DOHH2 (cell line): ENCODE results near the gene F10.

ENCODE experiments used
- H3F3A ChIP-seq: fragments of 200-600 bp; sonication (generic), shearing (Covaris generic); 2 replicates; pipeline ENCODE4 v1.6.0; 2016; ENCODE audit warnings: antibody characterized with exemption, mild to moderate bottlenecking; ENCODE audit not compliant: control insufficient read depth, insufficient read depth
- H3K27ac ChIP-seq: fragments of 200-600 bp; sonication (generic); 2 replicates; pipeline ENCODE4 v1.5.1; 2014; ENCODE audit warnings: low read depth, mild to moderate bottlenecking, low read length, moderate library complexity
- H3K27me3 ChIP-seq: fragments of 200-600 bp; sonication (generic); 2 replicates; pipeline ENCODE4 v1.6.1; 2014; ENCODE audit warnings: mild to moderate bottlenecking, low read length, mixed read lengths; ENCODE audit not compliant: control insufficient read depth
- H3K36me3 ChIP-seq: fragments of 200-600 bp; sonication (generic); 2 replicates; pipeline ENCODE4 v1.6.1; 2014; ENCODE audit warnings: mild to moderate bottlenecking, low read length, moderate library complexity, mixed read lengths; ENCODE audit not compliant: control insufficient read depth
- H3K4me1 ChIP-seq: fragments of 200-600 bp; sonication (generic); 2 replicates; pipeline ENCODE4 v1.6.1; 2014; ENCODE audit warnings: mild to moderate bottlenecking, low read length, mixed read lengths; ENCODE audit not compliant: control insufficient read depth
- H3K4me2 ChIP-seq: fragments of 200-600 bp; sonication (generic); 2 replicates; pipeline ENCODE4 v1.6.0; 2014; ENCODE audit warnings: mild to moderate bottlenecking, low read length, moderate library complexity
- H3K4me3 ChIP-seq: fragments of 200-600 bp; sonication (generic); 2 replicates; pipeline ENCODE4 v1.5.1; 2014; ENCODE audit warnings: mild to moderate bottlenecking, low read length, mixed read lengths
- H3K79me2 ChIP-seq: fragments of 200-600 bp; sonication (generic); 2 replicates; pipeline ENCODE4 v1.6.1; 2014; ENCODE audit warnings: mild to moderate bottlenecking, low read length, mixed read lengths; ENCODE audit not compliant: control insufficient read depth
- H3K9me2 ChIP-seq: fragments of 200-600 bp; sonication (generic); replicated peaks from 2 replicates; pipeline ENCODE4 v1.6.1; 2014; ENCODE audit warnings: mild to moderate bottlenecking, low read length, mixed read lengths; ENCODE audit not compliant: control insufficient read depth
- H3K9me3 ChIP-seq: fragments of 200-600 bp; sonication (generic); 2 replicates; pipeline ENCODE4 v1.6.1; 2014; ENCODE audit warnings: antibody characterized with exemption, low read length, mixed read lengths; ENCODE audit not compliant: control insufficient read depth, insufficient read depth
- H4K20me1 ChIP-seq: fragments of 200-600 bp; sonication (generic); 2 replicates; pipeline ENCODE4 v1.6.0; 2014; ENCODE audit warnings: low read depth, mild to moderate bottlenecking, antibody characterized with exemption, low read length, moderate library complexity; ENCODE audit not compliant: control insufficient read depth, insufficient read depth
- EZH2phosphoT487 ChIP-seq: fragments of 200-600 bp; sonication (generic); IDR thresholded peaks from 2 replicates; pipeline ENCODE4 v1.6.1; 2017; ENCODE audit warnings: borderline replicate concordance, mild to moderate bottlenecking, antibody characterized with exemption, low read length, moderate library complexity, mixed read lengths
- TF ChIP-seq, protein P1 (sequence below): fragments of 200-600 bp; sonication (generic); IDR thresholded peaks from one replicate; pipeline ENCODE4 v1.5.1; 2014; ENCODE audit warnings: antibody characterized with exemption, mild to moderate bottlenecking, low read depth, low read length; ENCODE audit not compliant: poor library complexity, severe bottlenecking

The F10 gene

DNA sequence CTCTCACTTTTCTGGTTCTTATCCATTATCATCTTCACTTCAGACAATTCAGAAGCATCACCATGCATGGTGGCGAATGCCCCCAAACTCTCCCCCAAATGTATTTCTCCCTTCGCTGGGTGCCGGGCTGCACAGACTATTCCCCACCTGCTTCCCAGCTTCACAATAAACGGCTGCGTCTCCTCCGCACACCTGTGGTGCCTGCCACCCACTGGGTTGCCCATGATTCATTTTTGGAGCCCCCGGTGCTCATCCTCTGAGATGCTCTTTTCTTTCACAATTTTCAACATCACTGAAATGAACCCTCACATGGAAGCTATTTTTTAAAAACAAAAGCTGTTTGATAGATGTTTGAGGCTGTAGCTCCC is 2.8 kb upstream of the F10 start:
- no peak overlapping the region for H3K4me2 ChIP-seq
- no peak overlapping the region for H3K4me3 ChIP-seq
- no peaks in the 10 kb centered on the region for H3K9me2 ChIP-seq
- H3K9me3 ChIP-seq, result no peaks in the 10 kb centered on the region
- H4K20me1 ChIP-seq, result no peaks in the 10 kb centered on the region
- H3K27me3 ChIP-seq, result no peaks in the 10 kb centered on the region
- no peak overlapping the region for H3K27ac ChIP-seq
- TF ChIP-seq, protein P1, sequence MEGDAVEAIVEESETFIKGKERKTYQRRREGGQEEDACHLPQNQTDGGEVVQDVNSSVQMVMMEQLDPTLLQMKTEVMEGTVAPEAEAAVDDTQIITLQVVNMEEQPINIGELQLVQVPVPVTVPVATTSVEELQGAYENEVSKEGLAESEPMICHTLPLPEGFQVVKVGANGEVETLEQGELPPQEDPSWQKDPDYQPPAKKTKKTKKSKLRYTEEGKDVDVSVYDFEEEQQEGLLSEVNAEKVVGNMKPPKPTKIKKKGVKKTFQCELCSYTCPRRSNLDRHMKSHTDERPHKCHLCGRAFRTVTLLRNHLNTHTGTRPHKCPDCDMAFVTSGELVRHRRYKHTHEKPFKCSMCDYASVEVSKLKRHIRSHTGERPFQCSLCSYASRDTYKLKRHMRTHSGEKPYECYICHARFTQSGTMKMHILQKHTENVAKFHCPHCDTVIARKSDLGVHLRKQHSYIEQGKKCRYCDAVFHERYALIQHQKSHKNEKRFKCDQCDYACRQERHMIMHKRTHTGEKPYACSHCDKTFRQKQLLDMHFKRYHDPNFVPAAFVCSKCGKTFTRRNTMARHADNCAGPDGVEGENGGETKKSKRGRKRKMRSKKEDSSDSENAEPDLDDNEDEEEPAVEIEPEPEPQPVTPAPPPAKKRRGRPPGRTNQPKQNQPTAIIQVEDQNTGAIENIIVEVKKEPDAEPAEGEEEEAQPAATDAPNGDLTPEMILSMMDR, result no peak
- TF ChIP-seq EZH2phosphoT487, result no peak
- no peaks in the 10 kb centered on the region for H3K4me1 ChIP-seq
- H3F3A ChIP-seq, result no peaks in the 10 kb centered on the region
- H3K36me3 ChIP-seq, result no peaks in the 10 kb centered on the region
- H3K79me2 ChIP-seq, result no peaks in the 10 kb centered on the region

DNA sequence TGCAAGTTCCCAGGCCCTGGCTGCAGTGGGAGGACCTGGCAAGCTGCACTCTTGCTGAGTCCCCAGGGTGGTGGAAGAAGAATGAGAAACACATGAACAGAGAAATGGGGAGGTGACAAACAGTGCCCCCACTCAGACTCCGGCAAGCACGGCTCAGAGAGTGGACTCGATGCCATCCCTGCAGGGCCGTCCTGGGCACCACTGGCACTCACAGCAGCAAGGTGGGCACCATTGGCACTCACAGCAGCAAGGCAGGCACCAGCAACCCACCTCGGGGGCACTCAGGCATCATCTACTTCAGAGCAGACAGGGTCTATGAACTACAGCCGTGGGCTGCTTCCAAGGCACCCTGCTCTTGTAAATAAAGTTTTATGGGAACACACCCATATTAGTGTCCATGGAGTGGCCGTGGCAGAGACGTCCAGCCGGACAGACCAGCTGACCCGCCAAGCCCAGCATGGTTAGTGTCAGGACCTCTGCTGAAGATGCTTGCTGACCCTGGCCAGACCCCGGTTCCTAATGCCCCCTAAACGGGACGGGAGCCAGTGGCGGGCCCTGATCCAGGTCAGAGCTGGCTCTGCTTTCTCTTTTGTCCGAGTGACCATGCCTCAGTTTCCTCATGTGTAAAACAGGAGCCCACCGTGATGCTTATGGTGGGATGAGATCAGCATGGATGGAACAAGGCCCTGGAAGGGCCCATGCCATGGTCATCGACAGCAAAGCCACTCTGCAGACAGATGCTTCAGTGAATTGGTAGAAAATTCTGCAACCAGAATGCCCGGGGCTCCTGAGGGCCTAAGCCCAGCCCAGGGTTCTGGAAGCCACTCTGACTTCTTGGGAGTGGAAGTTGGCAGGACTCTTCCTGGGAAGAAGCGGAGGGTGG is 2.1 kb upstream of the F10 start:
- no peaks in the 10 kb centered on the region for H3K9me2 ChIP-seq
- no peaks in the 10 kb centered on the region for H3K4me1 ChIP-seq
- no peaks in the 10 kb centered on the region for H3K9me3 ChIP-seq
- H3K4me3 ChIP-seq, result no peak overlapping the region
- H3K36me3 ChIP-seq, result no peaks in the 10 kb centered on the region
- H3F3A ChIP-seq, result no peaks in the 10 kb centered on the region
- no peak overlapping the region for H3K4me2 ChIP-seq
- H3K27ac ChIP-seq, result no peak overlapping the region
- H4K20me1 ChIP-seq, result no peaks in the 10 kb centered on the region
- H3K79me2 ChIP-seq, result no peaks in the 10 kb centered on the region
- no peak for TF ChIP-seq EZH2phosphoT487
- TF ChIP-seq, protein P1, result no peak
- no peaks in the 10 kb centered on the region for H3K27me3 ChIP-seq

DNA sequence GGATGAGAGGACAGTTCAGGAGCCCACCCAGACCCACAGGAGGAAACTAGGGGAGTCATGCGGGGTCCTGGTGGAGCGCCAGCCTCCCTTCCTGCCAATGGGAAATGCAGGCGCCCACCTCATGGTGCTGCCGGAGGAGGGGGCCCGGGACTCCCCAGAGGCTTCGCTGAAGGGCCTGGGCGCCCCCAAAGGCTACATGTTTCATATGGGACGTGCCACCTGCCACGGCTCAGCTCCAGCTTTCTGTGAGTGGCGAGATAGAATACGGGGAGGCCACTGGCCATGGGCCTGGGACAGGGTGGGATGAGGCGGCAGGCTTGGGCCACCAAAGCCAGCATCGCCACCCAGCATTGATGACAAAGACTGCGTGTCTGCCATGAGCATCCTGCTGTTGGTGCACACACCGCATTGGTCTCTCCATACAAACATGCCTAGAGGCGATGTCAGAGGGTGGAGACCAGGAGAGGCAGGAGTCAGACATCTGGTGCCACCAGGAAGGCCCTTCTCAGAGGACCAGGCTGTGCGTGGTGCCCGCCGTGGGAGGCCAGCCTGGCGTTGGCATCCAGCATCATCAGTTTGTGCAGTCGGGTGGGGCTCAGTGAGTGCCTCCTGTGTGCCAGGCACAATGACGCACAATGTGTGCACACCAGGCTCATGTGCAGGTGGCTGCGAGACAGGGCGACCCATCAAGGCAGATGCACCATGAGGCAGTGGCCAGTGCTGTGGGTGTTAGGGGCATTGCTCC is 1.2 kb upstream of the F10 start:
- Histone ChIP-seq H3K27ac (no peak overlapping the region), H3K4me3 (no peak overlapping the region), H3K4me2 (no peak overlapping the region), H3K4me1 (no peaks in the 10 kb centered on the region), H3K9me2 (no peaks in the 10 kb centered on the region), H3F3A (no peaks in the 10 kb centered on the region), H3K9me3 (no peaks in the 10 kb centered on the region), H4K20me1 (no peaks in the 10 kb centered on the region), H3K36me3 (no peaks in the 10 kb centered on the region), H3K79me2 (no peaks in the 10 kb centered on the region), H3K27me3 (no peaks in the 10 kb centered on the region)
- TF ChIP-seq, protein P1, result no peak
- no peak for TF ChIP-seq EZH2phosphoT487
